ENCODE results near the gene UBE2H. TPM values are rescaled to one million over a fixed set of nuclear protein-coding genes. Genes with fewer than 3 reads are reported as not detected.

The UBE2H gene
- total RNA-seq, 1 experiment from 2014 or later: 75.1 TPM

- no peak overlapping the region for H3K56ac ChIP-seq (ENCODE audit: insufficient read length, low read depth, low read length)
- no peaks in the 10 kb centered on the region; the same call in 1 of the 2 replicates for H3K79me2 ChIP-seq (ENCODE audit: insufficient read depth, low read length)
- no peaks in the 10 kb centered on the region for H3K27me3 ChIP-seq (ENCODE audit: insufficient read depth, low read length)
- no peak overlapping the region for H4K5ac ChIP-seq (ENCODE audit: insufficient read length, low read depth, low read length)
- no peak overlapping the region for H3K14ac ChIP-seq (ENCODE audit: insufficient read depth, low read length)
- H3K4me1 Mint-ChIP-seq: peaks cover 41 to 43% of the 10 kb centered on the region in 2 experiments
- H2AK5ac ChIP-seq (ENCODE audit: insufficient read length, low read length): no peak overlapping the region
- H3K9me3 ChIP-seq (ENCODE audit: control insufficient read depth, low read depth, low read length): no peaks in the 10 kb centered on the region
- H4K8ac ChIP-seq (replicated peaks; ENCODE audit: insufficient read length, low read depth, low read length): no peak overlapping the region
- no peak overlapping the region for H3K4ac ChIP-seq (ENCODE audit: low read depth, low read length)
- peaks cover 2 to 21% (median 20%) of the 10 kb centered on the region in 3 experiments; a peak in 6 of 7 replicates for H3K36me3 Mint-ChIP-seq (ENCODE audit: insufficient read depth in 1 of 3, low read depth in 3 of 3)
- H2BK15ac ChIP-seq (ENCODE audit: low read depth, low read length): no peak overlapping the region
- H3K18ac ChIP-seq (ENCODE audit: insufficient read length, low read depth, low read length): no peak overlapping the region
- no peak overlapping the region for H3K27ac ChIP-seq (ENCODE audit: insufficient read length, low read depth, low read length)
- no peaks in the 10 kb centered on the region for H3K79me1 ChIP-seq (ENCODE audit: insufficient read depth, low read depth, low read length, poor library complexity, severe bottlenecking)
- no peak overlapping the region for H2BK5ac ChIP-seq (ENCODE audit: insufficient read length, low read length)
- no peak overlapping the region for H3K9ac ChIP-seq (ENCODE audit: extremely low read depth, insufficient read length, low read length)
- no CpG with 5 or more reads among the region's 3 CpGs for WGBS (ENCODE audit: extremely low coverage, insufficient read length, low lambda C conversion rate)
- H2BK12ac ChIP-seq (ENCODE audit: insufficient read length, low read depth, low read length): no peak overlapping the region
- H3K27me3 Mint-ChIP-seq (ENCODE audit: low read depth): no peaks in the 10 kb centered on the region
- peaks cover 7% of the 10 kb centered on the region; the same call in 1 of the 2 replicates for H3K4me1 ChIP-seq (ENCODE audit: insufficient read depth, low read length)
- no peak overlapping the region for H3T11ph ChIP-seq (ENCODE audit: low read length)
- no peaks in the 10 kb centered on the region for H4K20me1 ChIP-seq (ENCODE audit: control insufficient read depth, insufficient read depth, insufficient read length)
- no peak overlapping the region for H2AFZ ChIP-seq (ENCODE audit: low read length)
- no peak for TF ChIP-seq CTCF (conservative IDR thresholded peaks at IDR 0.05)
- H3K27ac Mint-ChIP-seq: peak overlapping the region in 1 of 3 experiments; percentile 37; a peak in 1 of 7 replicates
- H3K23me2 ChIP-seq (ENCODE audit: insufficient read length, low read depth, low read length, poor library complexity, severe bottlenecking): no peaks in the 10 kb centered on the region
- H3K9me3 Mint-ChIP-seq: no peaks in the 10 kb centered on the region
- H4K91ac ChIP-seq (ENCODE audit: insufficient read length, low read depth, low read length): no peak overlapping the region
- no peak overlapping the region for H3K23ac ChIP-seq (ENCODE audit: insufficient read length, low read depth, low read length)
- H2BK20ac ChIP-seq (ENCODE audit: low read depth, low read length, poor library complexity, severe bottlenecking): no peak overlapping the region
- H2BK120ac ChIP-seq (ENCODE audit: low read depth, low read length, poor library complexity, severe bottlenecking): no peak overlapping the region
- no peak overlapping the region for H3K4me3 Mint-ChIP-seq
- no peak for DNase-seq
- H3K4me2 ChIP-seq (ENCODE audit: insufficient read depth, insufficient read length, low read length): no peak overlapping the region
Observed at GRCh38 chr7:129882531-129882930, 70.2 kb downstream of the UBE2H start.
